Posterior vena cava (tissue), 2 donors: Measurements from ENCODE around the gene MOBP. TPM values are rescaled to one million over a fixed set of nuclear protein-coding genes. Genes with fewer than 3 reads are reported as not detected.

Source experiments
- DNase-seq: peaks from one replicate; pipeline ENCODE4 v3.0.0-alpha.2; 2020; ENCODE audit warnings: low spot score
- intact Hi-C, 2 donors: fragments of 100-400 bp; cut with DNase I; formaldehyde crosslinking; loops; one replicate each; pipeline versions ENCODE4 v1.14.1 to v1.14.2; 2022 to 2023
- total RNA-seq, 2 donors: library from RNA; stranded (reverse); fragmentation: NEBNext Ultra II Directional; extraction: Animal tissue kit (Norgen Biotek cat#: 25700); gene quantifications; one replicate each; pipeline ENCODE4 v1.2.1, GENCODE V29; 2021
- donor health status: DM: yes; HTN: yes; CAD: no.
- donor health status: DM: yes; HTN: yes; CAD: no.

The MOBP gene
- total RNA-seq, 2 donors from 2014 or later: 0.19 TPM; not detected in 1

- intact Hi-C loops: no loop called here
Observed at GRCh38 chr3:39524107-39524506, 56.6 kb downstream of the MOBP start.

GRCh38 chr3:39528844-39529243 is 61.4 kb downstream of the MOBP start:
- intact Hi-C loops: no loop called here
- DNase-seq: no peak

More at GRCh38 chr3:39524107-39524506, 56.6 kb downstream of the MOBP start:
- DNase-seq: no peak

GRCh38 chr3:39529577-39529976 is 62.1 kb downstream of the MOBP start:
- intact Hi-C loops: no loop called here
- DNase-seq: no peak

- intact Hi-C loops: no loop called here
- DNase-seq: no peak
Observed at GRCh38 chr3:39531066-39531465, 63.6 kb downstream of the MOBP start.

GRCh38 chr3:39531665-39532064 is 64.2 kb downstream of the MOBP start:
- no peak for DNase-seq
- intact Hi-C loops: no loop called here

GRCh38 chr3:39532777-39533176 is 65.3 kb downstream of the MOBP start:
- DNase-seq: no peak
- intact Hi-C loops: no loop called here

- intact Hi-C loops: no loop called here
- no peak for DNase-seq
Observed at GRCh38 chr3:39533226-39533625, 65.7 kb downstream of the MOBP start.

- no peak for DNase-seq
- intact Hi-C loops: no loop called here
Observed at GRCh38 chr3:39540162-39540921, 72.9 kb downstream of the MOBP start.

GRCh38 chr3:39541442-39541841 is 74.0 kb downstream of the MOBP start:
- intact Hi-C loops: no loop called here
- DNase-seq: no peak

- DNase-seq: no peak
- intact Hi-C loops: no loop called here
Observed at GRCh38 chr3:39541917-39542329, 74.4 kb downstream of the MOBP start.

- DNase-seq: no peak
- intact Hi-C loops: no loop called here
Observed at GRCh38 chr3:39542588-39542988, 75.1 kb downstream of the MOBP start.

GRCh38 chr3:39548282-39548681 is 80.8 kb downstream of the MOBP start:
- intact Hi-C loops: no loop called here
- no peak for DNase-seq

- no peak for DNase-seq
- intact Hi-C loops: no loop called here
Observed at GRCh38 chr3:39550354-39551051, 83.0 kb downstream of the MOBP start.

Other genes with a start within 250 kb of the MOBP start
- 1 to 10 TPM in 1 of 2 donors, under 1 TPM in 1; 0.52 to 1.9 TPM for gene CX3CR1, start 187.6 kb upstream of the MOBP start, total RNA-seq
- not detected for gene CCR8, start 138.0 kb upstream of the MOBP start, total RNA-seq
- 10 to 100 TPM; 14.3 to 14.9 TPM for gene SLC25A38, start 84.3 kb upstream of the MOBP start, total RNA-seq
- gene RPSA, start 61.0 kb upstream of the MOBP start, total RNA-seq: 100 to 1,000 TPM; 674 to 783 TPM